Lower leg skin (tissue), 4 donors: ENCODE results near the gene ACP3. TPM values are rescaled to one million over a fixed set of nuclear protein-coding genes. Genes with fewer than 3 reads are reported as not detected.
"Not testable (repeated sequence)": the region's sequence is repeated elsewhere in the genome, so short reads cannot be mapped to it uniquely, and the experiment has no call there.

Experiments used
- DNase-seq, 2 donors: peaks; one replicate each; pipeline ENCODE4 v3.0.0-alpha.2; 2019; ENCODE audit warnings: low spot score in 2 of 2
- H3K4me3 ChIP-seq: fragments of 200-600 bp; sonication (generic); 2 replicates; pipeline ENCODE4 v1.5.1; 2017; ENCODE audit warnings: mild to moderate bottlenecking, low read depth; ENCODE audit not compliant: poor library complexity, severe bottlenecking
- CTCF ChIP-seq, 3 donors: fragments of 450-650 bp; IDR thresholded peaks; one replicate each; pipeline ENCODE4 v1.5.1; 2016; ENCODE audit warnings: antibody characterized with exemption in 3 of 3, mild to moderate bottlenecking in 3 of 3, moderate library complexity in 2 of 3
- POLR2A ChIP-seq, 2 donors: fragments of 450-650 bp; IDR thresholded peaks; one replicate each; pipeline ENCODE4 v1.6.1; 2016 to 2017; ENCODE audit warnings: antibody characterized with exemption in 2 of 2, mild to moderate bottlenecking in 1 of 2, moderate library complexity in 1 of 2
- WGBS, 2 donors: methylation state at CpG; one replicate each; pipeline ENCODE4 v1.1.5; 2018; 5-methylcytosine and 5-hydroxymethylcytosine counted together
- intact Hi-C: fragments of 100-400 bp; cut with DNase I; formaldehyde crosslinking; loops from one replicate; pipeline ENCODE4 v1.15.0; 2023; ENCODE audit warnings: low total_unique reads
- total RNA-seq, 4 donors: library from RNA; depleted of rRNA; stranded (reverse); fragments of >200 nt; gene quantifications; one replicate each; pipeline ENCODE4 v1.1.0, GENCODE V29; 2016

Gene ACP3
- total RNA-seq, 4 donors from 2014 or later: 50.0 to 111 (median 73.9) TPM

GRCh38 chr3:132382688-132383194 lies 65.5 kb downstream of the ACP3 start:
- no peak for DNase-seq
- H3K4me3 ChIP-seq: no peak overlapping the region
- intact Hi-C loops: no loop called here
- no peak for TF ChIP-seq CTCF (IDR thresholded peaks at IDR 0.05)
- no peak for TF ChIP-seq POLR2A (IDR thresholded peaks at IDR 0.05)

DNA sequence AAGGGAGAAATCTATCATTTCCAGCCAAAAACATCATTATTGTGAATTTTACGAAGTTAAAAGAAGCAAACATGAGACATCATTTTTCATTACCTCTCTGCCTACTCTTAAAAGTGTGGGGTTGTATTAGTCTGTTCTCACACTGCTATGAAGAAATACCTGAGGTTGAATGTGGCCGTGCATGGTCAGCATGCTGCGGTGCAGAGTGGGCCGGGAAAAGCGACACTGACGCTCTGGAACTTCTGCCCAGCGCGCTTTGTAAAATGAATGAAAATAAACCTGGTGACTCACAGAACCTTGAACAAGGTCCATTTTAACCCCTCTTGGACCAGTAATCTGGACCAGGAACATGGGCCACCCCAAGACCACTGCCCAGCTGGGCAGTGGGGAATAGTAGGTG lies 69.1 kb downstream of the ACP3 start:
- TF ChIP-seq POLR2A (IDR thresholded peaks at IDR 0.05) (no peak), CTCF (IDR thresholded peaks at IDR 0.05) (no peak)
- DNase-seq: no peak
- intact Hi-C loops: no loop called here
- 90 to 93% methylated on average over 8 of the region's 8 CpGs for WGBS, 2 donors
- H3K4me3 ChIP-seq: no peak overlapping the region

GRCh38 chr3:132392675-132393074 lies 75.5 kb downstream of the ACP3 start:
- 91 to 93% methylated on average over 1 of the region's 1 CpG for WGBS, 2 donors
- not testable (repeated sequence) for H3K4me3 ChIP-seq, DNase-seq
- intact Hi-C loops: loop anchor here (10.0 kb wide), 1 partner anchor 572 kb away; no protein-coding TSS in a partner anchor

DNA sequence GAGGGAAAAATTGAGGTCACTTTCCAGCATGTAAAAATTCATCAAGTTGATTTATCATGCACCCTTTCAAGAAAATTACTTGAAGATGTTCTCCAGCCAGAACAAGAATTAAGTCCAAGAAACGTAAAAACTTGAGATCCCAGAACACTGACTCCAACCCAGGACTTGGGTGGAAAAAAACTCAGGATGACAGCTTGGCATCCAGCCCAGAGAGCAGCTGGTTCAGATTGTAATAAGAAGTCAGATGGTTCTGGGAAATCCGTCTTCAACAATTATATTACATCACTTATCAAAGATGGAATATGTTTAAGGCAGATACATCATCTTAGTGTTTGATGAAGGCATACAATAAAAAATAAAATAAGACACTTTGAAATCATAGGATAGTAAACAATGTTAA lies 77.1 kb downstream of the ACP3 start:
- intact Hi-C loops: loop anchor here (10.0 kb wide), 1 partner anchor 570 kb away; no protein-coding TSS in a partner anchor
- no peak for DNase-seq
- TF ChIP-seq CTCF (IDR thresholded peaks at IDR 0.05): no peak
- no peak for TF ChIP-seq POLR2A (IDR thresholded peaks at IDR 0.05)
- WGBS, 2 donors: 25 to 28% methylated on average over 2 of the region's 2 CpGs
- no peak overlapping the region for H3K4me3 ChIP-seq

GRCh38 chr3:132395126-132395525 lies 77.9 kb downstream of the ACP3 start:
- intact Hi-C loops: loop anchor here (10.0 kb wide), 1 partner anchor 570 kb away; no protein-coding TSS in a partner anchor
- 77 to 79% methylated on average over 1 of the region's 1 CpG for WGBS, 2 donors
- no peak for DNase-seq
- H3K4me3 ChIP-seq: no peak overlapping the region
- TF ChIP-seq CTCF (IDR thresholded peaks at IDR 0.05) (no peak), POLR2A (IDR thresholded peaks at IDR 0.05) (no peak)

DNA sequence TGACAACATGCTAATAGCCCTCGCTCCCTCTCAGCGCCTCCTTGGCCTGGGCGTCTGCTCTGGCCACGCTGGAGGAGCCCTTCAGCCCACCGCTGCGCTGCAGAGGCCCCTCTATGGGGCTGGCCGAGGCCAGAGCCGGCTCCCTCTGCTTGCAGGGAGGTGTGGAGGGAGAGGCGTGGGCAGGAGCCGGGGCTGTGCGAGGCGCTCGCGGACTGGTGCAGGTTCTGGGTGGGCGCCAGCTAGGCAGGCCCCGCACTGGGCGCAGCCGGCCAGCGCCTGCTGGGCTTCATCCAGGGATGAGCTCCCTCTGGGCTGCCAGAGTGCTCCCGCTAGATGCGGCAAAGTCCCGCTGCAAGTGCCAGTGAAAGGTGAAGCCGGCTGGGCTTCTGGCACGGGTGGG lies 79.0 kb downstream of the ACP3 start:
- no peak overlapping the region for H3K4me3 ChIP-seq
- intact Hi-C loops: loop anchor here (10.0 kb wide), 1 partner anchor 569 kb away; no protein-coding TSS in a partner anchor
- no peak for DNase-seq
- 92% methylated on average over 16 to 24 of the region's 24 CpGs for WGBS, 2 donors
- TF ChIP-seq POLR2A (IDR thresholded peaks at IDR 0.05): no peak
- TF ChIP-seq CTCF (IDR thresholded peaks at IDR 0.05): no peak

- 82 to 84% methylated on average over 8 of the region's 8 CpGs for WGBS, 2 donors
- not testable (repeated sequence) for H3K4me3 ChIP-seq, DNase-seq
- intact Hi-C loops: loop anchor here (10.0 kb wide), 1 partner anchor 568 kb away; no protein-coding TSS in a partner anchor
These were observed 79.6 kb downstream of the ACP3 start for GRCh38 chr3:132396776-132397175.
